B cell (primary cell): Measurements from ENCODE around the gene CHRNA7. TPM values are rescaled to one million over a fixed set of nuclear protein-coding genes. Genes with fewer than 3 reads are reported as not detected.

Experiments used
- ATAC-seq: fragments of 200-7000 bp; cut with Tn5 transposase; one replicate; pipeline ENCODE4 v1.10.0; 2021; ENCODE audit warnings: low read depth, mild to moderate bottlenecking, moderate number of reproducible peaks, moderate library complexity
- CTCF ChIA-PET: fragments of 350-600 bp; sonication (Branson Sonifier 250); formaldehyde crosslinking; loops from one replicate; lab custom pipeline; 2021; ENCODE audit warnings: antibody characterized with exemption, inconsistent platforms; lab: Charles Lee
- POLR2A ChIA-PET: fragments of 350-600 bp; sonication (Branson Sonifier 250); formaldehyde crosslinking; loops from one replicate; lab custom pipeline; 2021; ENCODE audit warnings: antibody characterized with exemption; lab: Charles Lee
- DNase-seq: peaks from one replicate; pipeline ENCODE4 v3.0.0; 2013
- H2AFZ ChIP-seq: 2 replicates; pipeline ENCODE4 v1.6.1; 2012; ENCODE audit warnings: mild to moderate bottlenecking, low read depth, low read length; ENCODE audit not compliant: insufficient read depth, poor library complexity, severe bottlenecking
- H3K27ac ChIP-seq, 2 donors: 1 replicate in 1 of 2; 2 replicates in 1 of 2; pipeline ENCODE4 v1.5.1; 2012 to 2013; ENCODE audit warnings: low read length in 2 of 2, mild to moderate bottlenecking in 2 of 2, moderate library complexity in 1 of 2
- H3K27me3 ChIP-seq, 4 experiments: fragments of 200-600 bp in 1 of 4; sonication (generic) in 1 of 4; replicated peaks in 1 of 4; 1 replicate in 2 of 4; 2 replicates in 2 of 4; pipeline versions ENCODE4 v1.6.1 to v1.7.0; 2013 to 2016; ENCODE audit warnings: low read length in 3 of 4, mild to moderate bottlenecking in 2 of 4, mixed read lengths in 1 of 4, moderate library complexity in 1 of 4; ENCODE audit not compliant: insufficient read depth in 4 of 4, control insufficient read depth in 3 of 4; ENCODE audit errors: control extremely low read depth in 1 of 4
- H3K36me3 ChIP-seq, 2 experiments: replicated peaks in 1 of 2; 1 replicate in 1 of 2; 2 replicates in 1 of 2; pipeline versions ENCODE4 v1.6.1 to v1.7.1; 2013; ENCODE audit warnings: low read length in 1 of 2; ENCODE audit not compliant: insufficient read depth in 2 of 2, control insufficient read depth in 1 of 2; ENCODE audit errors: control extremely low read depth in 1 of 2, extremely low read depth in 1 of 2
- H3K4me1 ChIP-seq, 2 donors: fragments of 200-600 bp in 1 of 2; sonication (generic) in 1 of 2; 1 replicate in 1 of 2; 2 replicates in 1 of 2; pipeline versions ENCODE4 v1.5.1 to v1.6.1; 2013 to 2017; ENCODE audit warnings: low read length in 2 of 2; ENCODE audit not compliant: control insufficient read depth in 2 of 2, insufficient read depth in 2 of 2
- H3K4me2 ChIP-seq: replicated peaks from 2 replicates; pipeline ENCODE3; 2012; ENCODE audit warnings: mild to moderate bottlenecking, low read depth, low read length; ENCODE audit not compliant: poor library complexity, severe bottlenecking
- H3K4me3 ChIP-seq, 5 experiments: fragments of 200-600 bp in 1 of 5; sonication (generic) in 1 of 5; 1 replicate in 3 of 5; 2 replicates in 2 of 5; pipeline versions ENCODE4 v1.5.1 to v1.7.0; 2011 to 2016; ENCODE audit warnings: low read length in 4 of 5, mild to moderate bottlenecking in 4 of 5, low read depth in 2 of 5, control low read depth in 1 of 5, moderate library complexity in 1 of 5; ENCODE audit not compliant: insufficient read depth in 1 of 5; ENCODE audit errors: control extremely low read depth in 1 of 5, extremely low read depth in 1 of 5
- H3K79me2 ChIP-seq: fragments of 200-600 bp; sonication (generic); one replicate; pipeline ENCODE4 v1.6.0; 2016; ENCODE audit warnings: low read length; ENCODE audit not compliant: control insufficient read depth, insufficient read depth
- H3K9ac ChIP-seq: fragments of 200-600 bp; sonication (generic); 2 replicates; pipeline ENCODE4 v1.6.1; 2017; ENCODE audit warnings: mild to moderate bottlenecking, low read length, moderate library complexity
- H3K9me3 ChIP-seq, 3 donors: one replicate each; pipeline versions ENCODE4 v1.6.1 to v1.7.1; 2013; ENCODE audit warnings: low read length in 2 of 3; ENCODE audit not compliant: control insufficient read depth in 2 of 3, insufficient read depth in 1 of 3; ENCODE audit errors: control extremely low read depth in 1 of 3
- H4K20me1 ChIP-seq: 2 replicates; pipeline ENCODE4 v1.6.0; 2012; ENCODE audit warnings: mild to moderate bottlenecking, low read length; ENCODE audit not compliant: insufficient read depth, control insufficient read depth, poor library complexity, severe bottlenecking
- H3K27ac Mint-ChIP-seq: one replicate; pipeline ENCODE4 v1.8.0; 2021; ENCODE audit warnings: mixed read lengths
- H3K27me3 Mint-ChIP-seq: one replicate; pipeline ENCODE4 v1.8.0; 2021; ENCODE audit warnings: mixed read lengths
- H3K4me1 Mint-ChIP-seq: one replicate; pipeline ENCODE4 v1.8.0; 2021; ENCODE audit warnings: mixed read lengths
- H3K4me3 Mint-ChIP-seq: one replicate; pipeline ENCODE4 v1.8.0; 2021; ENCODE audit warnings: mixed read lengths
- H3K9me3 Mint-ChIP-seq: one replicate; pipeline ENCODE4 v1.8.0; 2022; ENCODE audit warnings: mixed read lengths; ENCODE audit not compliant: insufficient read depth
- CTCF ChIP-seq: fragments of 200-600 bp; IDR thresholded peaks from one replicate; pipeline ENCODE4 v1.8.0; 2022; ENCODE audit warnings: antibody characterized with exemption, mild to moderate bottlenecking
- EZH2 ChIP-seq: IDR thresholded peaks from 2 replicates; pipeline ENCODE4 v1.6.1; 2012; ENCODE audit warnings: borderline replicate concordance, low read depth, mild to moderate bottlenecking, moderate library complexity, low read length; ENCODE audit not compliant: insufficient read depth, poor library complexity, severe bottlenecking
- WGBS: methylation state at CpG from one replicate; pipeline ENCODE4 v1.1.5; 2013; ENCODE audit warnings: missing lambda C conversion rate; ENCODE audit not compliant: insufficient coverage; 5-methylcytosine and 5-hydroxymethylcytosine counted together
- intact Hi-C: fragments of 100-400 bp; cut with micrococcal nuclease; formaldehyde crosslinking; loops from one replicate; pipeline ENCODE4 v1.10.0; 2022
- polyA plus RNA-seq: library from polyadenylated mRNA; depleted of rRNA; stranded (reverse); fragments of >200 nt; gene quantifications from 2 replicates; pipeline ENCODE4 v1.2.3, GENCODE V29; 2012
- total RNA-seq, 2 donors: library from RNA; stranded (reverse); fragments of 120-200 nt in 1 of 2; gene quantifications; 1 replicate in 1 of 2; 2 replicates in 1 of 2; pipeline versions ENCODE4 v1.2.3 to v1.2.4, GENCODE V29; 2013 to 2022

The CHRNA7 gene
- total and polyA plus RNA-seq, 2 donors (not counting 1 experiment from before 2014, with no cell fraction given), result 0.16 TPM; not detected in 1

- Histone ChIP-seq H3K4me1 (no peaks in the 10 kb centered on the region), H3K9me3 (peaks cover 0 to 3% (median 0%) of the 10 kb centered on the region in 3 donors), H4K20me1 (no peaks in the 10 kb centered on the region), H3K36me3 (no peaks in the 10 kb centered on the region), H3K27ac (no peak overlapping the region), H3K4me2 (no peak overlapping the region), H3K27me3 (peaks cover 0 to 2% (median 0%) of the 10 kb centered on the region in 4 experiments), H2AFZ (no peak overlapping the region), H3K4me3 (no peak overlapping the region), H3K9ac (no peak overlapping the region), H3K79me2 (no peaks in the 10 kb centered on the region)
- intact Hi-C loops, result no loop called here
- POLR2A ChIA-PET, result no interaction called here
- Mint-ChIP-seq H3K4me3 (no peak overlapping the region), H3K27ac (no peak overlapping the region), H3K4me1 (no peaks in the 10 kb centered on the region), H3K9me3 (peaks cover 2% of the 10 kb centered on the region), H3K27me3 (peaks cover 8% of the 10 kb centered on the region)
- no peak for TF ChIP-seq CTCF
- no peak for TF ChIP-seq EZH2
- ATAC-seq, result no peak
- WGBS, result no CpG with 5 or more reads among the region's 4 CpGs
- CTCF ChIA-PET, result interaction anchor here (1.3 kb wide), 1 partner anchor 10 kb away, joined by 3 read pairs; no protein-coding TSS in a partner anchor
- no peak for DNase-seq
Measured at GRCh38 chr15:31993062-31993461, 37.3 kb upstream of the CHRNA7 start.

GRCh38 chr15:31997711-31998110 lies 32.6 kb upstream of the CHRNA7 start:
- H3K4me3 Mint-ChIP-seq, result no peak overlapping the region
- Histone ChIP-seq H3K4me1 (no peaks in the 10 kb centered on the region), H3K27ac (no peak overlapping the region), H3K4me3 (no peak overlapping the region), H3K27me3 (peaks cover 0 to under 1% (median 0%) of the 10 kb centered on the region in 4 experiments), H4K20me1 (no peaks in the 10 kb centered on the region), H3K9me3 (no peaks in the 10 kb centered on the region), H3K79me2 (no peaks in the 10 kb centered on the region), H3K4me2 (no peak overlapping the region), H3K9ac (no peak overlapping the region), H3K36me3 (no peaks in the 10 kb centered on the region), H2AFZ (no peak overlapping the region)
- ChIA-PET CTCF (no interaction called here), POLR2A (no interaction called here)
- H3K9me3 Mint-ChIP-seq, result no peaks in the 10 kb centered on the region
- intact Hi-C loops, result no loop called here
- no peak overlapping the region for H3K27ac Mint-ChIP-seq
- H3K27me3 Mint-ChIP-seq, result peaks cover 10% of the 10 kb centered on the region
- no peaks in the 10 kb centered on the region for H3K4me1 Mint-ChIP-seq
- ATAC-seq (no peak), DNase-seq (no peak)
- TF ChIP-seq EZH2 (no peak), CTCF (no peak)
